Tibial nerve (tissue), 4 donors: ENCODE data around the gene MIPEP.

ENCODE experiments used
- EP300 ChIP-seq, 2 donors: sonication (generic); formaldehyde crosslinking; IDR thresholded peaks; one replicate each; pipeline ENCODE4 v1.6.1; 2017; ENCODE audit warnings: antibody characterized with exemption in 2 of 2, mild to moderate bottlenecking in 1 of 2
- TF ChIP-seq, protein P1 (sequence below), 5 experiments: fragments of 200-600 bp in 3 of 5; fragments of 450-650 bp in 2 of 5; sonication (generic) in 3 of 5; IDR thresholded peaks; one replicate each; pipeline ENCODE4 v1.5.1; 2016 to 2019; ENCODE audit warnings: antibody characterized with exemption in 5 of 5, mild to moderate bottlenecking in 3 of 5, moderate library complexity in 2 of 5

DNA sequence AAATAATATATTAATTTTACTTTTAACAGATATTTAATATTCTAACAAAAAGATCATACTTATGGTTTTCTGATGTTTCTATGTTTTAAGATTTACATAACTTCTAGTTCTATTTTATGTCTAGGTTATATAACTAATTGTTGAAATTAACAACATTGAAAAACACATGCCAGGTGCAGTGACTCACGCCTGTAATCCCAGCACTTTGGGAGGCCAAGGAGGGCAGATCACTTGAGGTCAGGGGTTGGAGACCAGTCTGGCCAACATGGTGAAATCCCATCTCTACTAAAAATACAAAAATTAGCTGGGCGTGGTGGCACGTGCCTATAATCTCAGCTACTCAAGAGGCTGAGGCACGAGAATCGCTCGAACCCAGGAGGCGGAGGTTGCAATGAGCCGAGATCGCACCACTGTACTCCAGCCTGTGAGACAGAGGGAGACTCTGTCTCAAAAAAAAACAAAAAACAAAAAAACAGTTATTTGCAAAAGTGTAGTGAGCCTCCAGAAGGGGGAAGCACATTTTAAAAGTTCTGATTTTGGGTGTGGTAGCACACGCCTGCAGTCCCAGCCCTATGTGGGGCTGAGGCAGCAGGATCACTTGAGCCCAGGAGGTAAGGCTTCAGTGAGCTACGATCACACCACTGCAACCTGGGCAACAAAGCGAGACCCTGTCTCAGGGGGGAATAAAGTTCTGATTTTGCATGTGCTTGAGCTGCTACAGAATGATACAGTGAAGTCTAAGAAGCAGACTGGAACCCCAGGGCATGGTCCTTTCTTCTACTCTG is 18.7 kb downstream of the MIPEP start:
- TF ChIP-seq, protein P1, sequence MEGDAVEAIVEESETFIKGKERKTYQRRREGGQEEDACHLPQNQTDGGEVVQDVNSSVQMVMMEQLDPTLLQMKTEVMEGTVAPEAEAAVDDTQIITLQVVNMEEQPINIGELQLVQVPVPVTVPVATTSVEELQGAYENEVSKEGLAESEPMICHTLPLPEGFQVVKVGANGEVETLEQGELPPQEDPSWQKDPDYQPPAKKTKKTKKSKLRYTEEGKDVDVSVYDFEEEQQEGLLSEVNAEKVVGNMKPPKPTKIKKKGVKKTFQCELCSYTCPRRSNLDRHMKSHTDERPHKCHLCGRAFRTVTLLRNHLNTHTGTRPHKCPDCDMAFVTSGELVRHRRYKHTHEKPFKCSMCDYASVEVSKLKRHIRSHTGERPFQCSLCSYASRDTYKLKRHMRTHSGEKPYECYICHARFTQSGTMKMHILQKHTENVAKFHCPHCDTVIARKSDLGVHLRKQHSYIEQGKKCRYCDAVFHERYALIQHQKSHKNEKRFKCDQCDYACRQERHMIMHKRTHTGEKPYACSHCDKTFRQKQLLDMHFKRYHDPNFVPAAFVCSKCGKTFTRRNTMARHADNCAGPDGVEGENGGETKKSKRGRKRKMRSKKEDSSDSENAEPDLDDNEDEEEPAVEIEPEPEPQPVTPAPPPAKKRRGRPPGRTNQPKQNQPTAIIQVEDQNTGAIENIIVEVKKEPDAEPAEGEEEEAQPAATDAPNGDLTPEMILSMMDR (IDR thresholded peaks at IDR 0.05) = peak in 1 of 5 experiments; percentile 19
- TF ChIP-seq EP300 (IDR thresholded peaks at IDR 0.05) = no peak
